ENCODE measurements around the gene SLC38A10. TPM values are rescaled to one million over a fixed set of nuclear protein-coding genes. Genes with fewer than 3 reads are reported as not detected.

SLC38A10 gene
- total RNA-seq, 3 donors from 2014 or later, result 45.7 to 58.6 (median 53.9) TPM

DNA sequence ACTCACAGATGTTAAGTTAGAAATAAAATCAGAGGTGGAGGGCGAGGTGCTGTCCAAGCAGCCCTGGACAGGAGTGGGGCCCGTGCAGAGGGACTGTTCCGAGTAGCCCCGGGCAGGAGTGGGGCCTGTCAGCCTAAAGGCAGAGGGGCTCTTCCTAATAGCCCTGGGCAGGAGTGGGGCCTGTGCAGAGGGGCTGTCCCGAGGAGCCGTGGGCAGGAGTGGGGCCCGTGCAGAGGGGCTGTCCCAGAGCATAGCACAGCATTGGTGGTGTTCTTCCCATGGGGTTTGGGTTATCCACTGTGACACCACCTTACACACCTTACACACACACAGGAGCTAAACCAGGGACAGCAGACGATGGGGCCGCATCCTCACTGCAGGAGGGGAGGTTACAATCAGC, 82.7 kb downstream of the SLC38A10 start:
- no peaks in the 10 kb centered on the region for H3K9me3 Mint-ChIP-seq
- peaks cover 6% of the 10 kb centered on the region for H3K36me3 Mint-ChIP-seq (ENCODE audit: insufficient read depth)
- DNase-seq, result no peak
- no peak overlapping the region for H3K4me3 Mint-ChIP-seq
- H3K27me3 Mint-ChIP-seq (ENCODE audit: low read depth), result no peaks in the 10 kb centered on the region
- H3K4me1 Mint-ChIP-seq (ENCODE audit: low read depth), result no peaks in the 10 kb centered on the region
- ATAC-seq, result no peak

DNA sequence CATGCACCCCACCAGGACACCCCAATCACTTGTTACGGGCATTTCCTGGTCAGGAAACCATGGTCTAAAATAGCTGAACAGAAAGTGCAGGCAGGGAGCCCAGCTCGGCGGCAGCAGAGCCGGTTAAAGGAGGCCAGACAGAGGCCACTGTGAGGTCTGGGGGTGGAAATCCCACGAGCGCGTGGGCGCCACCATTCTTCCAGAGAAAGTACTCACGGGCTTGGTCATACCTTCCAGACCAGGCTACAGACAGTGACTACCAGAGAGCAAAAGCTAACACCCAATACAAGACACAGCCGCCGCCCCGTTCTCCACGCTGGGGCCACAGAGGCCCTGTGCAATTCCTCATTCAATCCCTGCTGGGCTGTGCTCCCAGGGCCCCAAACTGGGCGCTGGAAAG, 84.2 kb downstream of the SLC38A10 start:
- Mint-ChIP-seq H3K9me3 (no peaks in the 10 kb centered on the region), H3K4me1 (ENCODE audit: low read depth) (no peaks in the 10 kb centered on the region), H3K27me3 (ENCODE audit: low read depth) (no peaks in the 10 kb centered on the region), H3K36me3 (ENCODE audit: insufficient read depth) (no peaks in the 10 kb centered on the region), H3K4me3 (no peak overlapping the region)
- no peak for DNase-seq
- ATAC-seq, result no peak

DNA sequence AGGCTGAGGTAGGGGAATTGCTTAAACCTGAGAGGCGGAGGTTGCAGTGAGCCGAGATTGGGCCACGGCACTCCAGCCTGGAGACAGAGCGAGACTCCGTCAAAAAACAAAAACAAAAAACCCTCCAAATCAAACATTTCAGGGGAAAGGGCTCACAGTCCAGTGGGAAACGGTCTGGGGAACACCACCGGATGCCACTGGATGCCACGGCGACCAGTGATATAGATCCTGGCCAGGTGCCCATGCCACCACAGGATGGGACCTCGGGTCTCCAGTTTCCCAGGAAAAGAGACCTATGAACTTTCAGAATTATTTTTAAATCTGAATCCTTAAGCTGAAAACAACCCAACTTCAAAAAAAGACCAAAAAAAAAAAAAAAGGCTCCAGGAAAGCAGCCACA, 84.6 kb downstream of the SLC38A10 start:
- Mint-ChIP-seq H3K27me3 (ENCODE audit: low read depth) (no peaks in the 10 kb centered on the region), H3K4me1 (ENCODE audit: low read depth) (no peaks in the 10 kb centered on the region), H3K9me3 (no peaks in the 10 kb centered on the region), H3K4me3 (no peak overlapping the region), H3K36me3 (ENCODE audit: insufficient read depth) (no peaks in the 10 kb centered on the region)
- ATAC-seq (no peak), DNase-seq (no peak)

DNA sequence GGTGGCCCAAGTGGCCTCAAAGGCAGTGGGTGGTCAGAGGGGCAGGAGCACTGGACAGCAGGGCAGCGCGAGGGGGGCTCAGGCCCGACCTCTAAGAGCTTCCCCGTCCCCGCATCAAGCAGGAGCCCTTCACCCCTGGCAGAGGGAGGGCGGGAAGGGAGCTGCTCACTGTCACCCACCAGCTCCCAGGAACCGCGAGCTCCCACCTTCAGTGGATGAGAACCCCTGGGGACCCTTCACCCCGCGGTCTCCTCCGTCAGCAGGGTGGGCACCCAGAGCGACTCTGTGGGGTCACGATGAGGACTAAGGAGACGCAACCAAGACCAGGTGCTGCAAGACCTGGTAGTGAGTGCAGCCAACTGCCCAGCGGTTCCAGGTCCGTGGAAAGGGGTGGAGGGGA, 86.0 kb downstream of the SLC38A10 start:
- no peaks in the 10 kb centered on the region for H3K36me3 Mint-ChIP-seq (ENCODE audit: insufficient read depth)
- no peak overlapping the region for H3K4me3 Mint-ChIP-seq
- H3K9me3 Mint-ChIP-seq, result no peaks in the 10 kb centered on the region
- no peaks in the 10 kb centered on the region for H3K4me1 Mint-ChIP-seq (ENCODE audit: low read depth)
- DNase-seq (no peak), ATAC-seq (no peak)
- no peaks in the 10 kb centered on the region for H3K27me3 Mint-ChIP-seq (ENCODE audit: low read depth)

DNA sequence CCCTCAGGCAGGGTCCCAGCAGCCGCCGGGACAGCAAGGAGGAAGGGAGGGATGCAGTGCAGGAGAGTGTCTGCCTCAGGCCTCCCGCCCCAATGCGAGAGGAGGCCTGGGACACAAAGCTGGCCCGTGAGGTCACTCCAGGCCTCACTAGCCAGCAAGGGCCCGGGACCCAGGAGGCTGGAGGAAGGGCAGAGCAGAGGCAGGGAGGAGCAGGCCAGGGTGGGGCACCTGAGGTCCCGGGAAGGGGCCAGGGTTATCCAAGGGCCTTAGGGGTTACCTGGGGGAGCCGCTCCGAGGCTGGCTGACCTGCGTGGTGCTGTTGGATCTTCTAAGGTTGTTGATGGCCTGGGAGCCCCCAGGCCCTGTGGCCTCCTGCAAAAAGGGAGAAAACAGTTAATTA, 86.5 kb downstream of the SLC38A10 start:
- ATAC-seq (no peak), DNase-seq (no peak)
- Mint-ChIP-seq H3K4me1 (ENCODE audit: low read depth) (no peaks in the 10 kb centered on the region), H3K36me3 (ENCODE audit: insufficient read depth) (no peaks in the 10 kb centered on the region), H3K9me3 (no peaks in the 10 kb centered on the region), H3K4me3 (no peak overlapping the region), H3K27me3 (ENCODE audit: low read depth) (no peaks in the 10 kb centered on the region)

DNA sequence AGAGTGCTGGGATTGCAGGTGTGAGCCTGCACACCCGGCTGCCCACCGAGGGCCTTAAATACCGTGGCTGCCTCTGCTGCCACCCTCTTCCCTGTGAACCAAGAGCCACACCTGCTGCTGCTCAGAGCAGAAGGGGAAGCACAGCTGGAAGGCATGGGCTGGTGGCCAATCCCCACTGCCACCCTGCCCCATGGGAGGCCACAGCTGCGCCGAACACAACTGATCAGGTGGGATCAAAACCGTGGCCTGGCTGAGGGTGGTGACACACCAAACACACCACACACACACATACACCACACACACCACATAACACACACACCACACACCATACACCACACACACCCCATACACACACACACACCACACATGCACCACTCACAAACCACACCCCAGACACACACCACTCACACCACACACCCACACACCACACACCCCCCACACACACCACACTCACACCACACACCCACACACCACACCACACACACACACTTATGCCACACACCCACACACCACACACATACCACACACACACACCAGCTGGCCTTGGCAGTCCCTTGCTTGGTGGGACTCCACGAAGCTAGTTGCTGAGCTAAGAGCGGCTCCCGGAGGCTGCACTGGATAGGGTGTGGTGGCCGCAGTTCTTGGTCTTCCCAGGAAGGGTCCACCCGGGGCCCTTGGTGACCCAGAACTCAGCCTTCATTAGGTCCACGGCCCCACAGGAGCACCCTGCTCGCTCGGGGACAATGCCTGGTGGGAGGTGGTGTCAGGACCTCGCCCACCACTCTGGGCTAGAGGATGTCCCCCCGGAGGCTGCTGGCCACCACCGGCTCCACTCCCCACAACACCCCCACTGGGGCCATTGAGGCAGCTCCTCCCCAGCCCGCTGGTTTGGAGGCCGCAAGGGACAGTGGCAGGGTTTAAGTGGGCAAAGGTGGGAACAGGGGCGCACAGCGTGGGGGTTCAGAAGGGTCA, 87.2 kb downstream of the SLC38A10 start:
- Mint-ChIP-seq H3K9me3 (no peaks in the 10 kb centered on the region), H3K4me1 (ENCODE audit: low read depth) (no peaks in the 10 kb centered on the region)
- DNase-seq, result no peak

DNA sequence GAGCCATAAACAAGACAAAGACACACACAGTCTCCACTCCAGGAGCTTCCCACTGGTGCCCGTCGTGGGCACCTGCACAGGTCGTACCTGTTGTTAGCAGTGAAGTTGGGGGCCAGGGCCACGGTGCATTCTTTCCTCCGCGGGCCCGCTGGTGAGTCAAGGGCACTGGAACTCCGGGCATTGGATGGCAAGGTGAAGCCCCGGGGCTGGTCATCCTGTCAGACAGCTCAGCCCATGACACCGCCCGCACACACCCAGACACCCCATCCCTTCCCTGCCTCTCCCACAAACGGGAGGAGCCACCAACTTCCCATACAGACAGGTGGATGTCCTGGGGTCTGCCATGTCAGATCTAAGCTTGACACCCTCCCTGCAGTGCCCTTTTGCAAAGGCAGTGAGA, 88.5 kb downstream of the SLC38A10 start:
- no peaks in the 10 kb centered on the region for H3K9me3 Mint-ChIP-seq
- ATAC-seq (no peak), DNase-seq (no peak)
- H3K27me3 Mint-ChIP-seq (ENCODE audit: low read depth), result no peaks in the 10 kb centered on the region
- no peaks in the 10 kb centered on the region for H3K36me3 Mint-ChIP-seq (ENCODE audit: insufficient read depth)
- H3K4me1 Mint-ChIP-seq (ENCODE audit: low read depth), result no peaks in the 10 kb centered on the region
- no peak overlapping the region for H3K4me3 Mint-ChIP-seq

More for the DNA sequence above, 87.2 kb downstream of the SLC38A10 start:
- no peaks in the 10 kb centered on the region for H3K27me3 Mint-ChIP-seq (ENCODE audit: low read depth)
- no peaks in the 10 kb centered on the region for H3K36me3 Mint-ChIP-seq (ENCODE audit: insufficient read depth)
- H3K4me3 Mint-ChIP-seq, result no peak overlapping the region
- ATAC-seq, result no peak

DNA sequence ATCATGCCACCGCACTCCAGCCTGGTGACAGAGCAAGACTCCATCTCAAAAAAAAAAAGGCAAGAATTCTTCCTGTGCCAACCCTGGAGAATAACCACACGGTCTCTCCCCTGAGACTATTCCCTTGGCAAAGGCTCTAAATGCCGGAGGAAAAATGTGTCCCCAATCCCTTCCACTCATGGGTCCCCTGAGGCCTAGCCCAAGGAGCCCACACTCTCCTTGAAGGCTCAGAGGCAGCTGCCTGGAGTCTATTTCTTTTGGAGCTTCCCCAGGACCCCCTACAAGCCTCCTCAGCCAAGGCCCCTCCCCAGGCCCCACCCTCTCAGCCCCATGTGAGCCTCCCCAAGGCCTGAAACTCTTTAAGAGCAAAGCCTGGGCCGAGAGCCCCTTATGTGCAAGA, 88.9 kb downstream of the SLC38A10 start:
- H3K36me3 Mint-ChIP-seq (ENCODE audit: insufficient read depth), result no peaks in the 10 kb centered on the region
- DNase-seq (no peak), ATAC-seq (no peak)
- H3K9me3 Mint-ChIP-seq, result no peaks in the 10 kb centered on the region
- no peak overlapping the region for H3K4me3 Mint-ChIP-seq
- no peaks in the 10 kb centered on the region for H3K4me1 Mint-ChIP-seq (ENCODE audit: low read depth)
- no peaks in the 10 kb centered on the region for H3K27me3 Mint-ChIP-seq (ENCODE audit: low read depth)

DNA sequence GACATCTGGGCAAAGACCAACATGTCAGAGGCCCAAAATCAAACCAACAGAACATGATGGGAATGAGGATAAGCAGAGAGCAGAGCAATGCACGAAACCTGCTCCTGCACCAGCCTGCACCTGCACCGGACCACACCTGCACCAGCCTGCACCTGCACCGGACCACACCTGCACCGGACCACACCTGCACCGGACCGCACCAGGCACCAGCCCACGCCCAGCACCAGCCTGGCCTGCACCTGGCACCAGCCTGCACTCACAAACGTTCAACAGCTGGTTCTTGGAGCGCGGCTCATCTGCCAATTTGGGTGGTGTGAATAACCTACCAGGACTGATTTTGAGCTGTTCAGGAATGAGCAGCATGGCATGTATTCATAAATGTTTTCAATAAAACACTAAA, 90.5 kb downstream of the SLC38A10 start:
- Mint-ChIP-seq H3K4me1 (ENCODE audit: low read depth) (no peaks in the 10 kb centered on the region), H3K4me3 (no peak overlapping the region), H3K27me3 (ENCODE audit: low read depth) (no peaks in the 10 kb centered on the region), H3K9me3 (no peaks in the 10 kb centered on the region), H3K36me3 (ENCODE audit: insufficient read depth) (no peaks in the 10 kb centered on the region)
- DNase-seq (no peak), ATAC-seq (no peak)

DNA sequence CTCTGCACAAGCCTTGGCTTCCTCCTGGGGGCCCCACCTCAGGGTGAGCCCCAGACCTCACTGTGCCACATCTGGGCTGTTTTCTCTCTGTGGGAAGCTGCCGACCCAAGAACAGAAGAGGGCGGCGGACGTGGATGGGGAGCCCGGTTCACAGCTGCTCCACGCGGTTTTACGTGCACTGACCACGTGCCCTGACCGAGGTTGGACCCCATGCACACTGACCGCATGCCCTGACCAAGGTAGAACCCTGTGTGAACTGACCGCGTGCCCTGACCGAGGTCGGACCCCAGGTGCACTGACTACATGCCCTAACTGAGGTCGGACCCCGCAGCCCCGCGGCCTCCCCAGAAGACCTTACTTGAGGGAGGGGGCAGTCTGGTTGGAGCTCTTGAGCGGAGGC, 92.0 kb downstream of the SLC38A10 start:
- no peaks in the 10 kb centered on the region for H3K9me3 Mint-ChIP-seq
- no peak overlapping the region for H3K4me3 Mint-ChIP-seq
- no peaks in the 10 kb centered on the region for H3K4me1 Mint-ChIP-seq (ENCODE audit: low read depth)
- H3K36me3 Mint-ChIP-seq (ENCODE audit: insufficient read depth), result no peaks in the 10 kb centered on the region
- no peaks in the 10 kb centered on the region for H3K27me3 Mint-ChIP-seq (ENCODE audit: low read depth)
- DNase-seq (no peak), ATAC-seq (no peak)

DNA sequence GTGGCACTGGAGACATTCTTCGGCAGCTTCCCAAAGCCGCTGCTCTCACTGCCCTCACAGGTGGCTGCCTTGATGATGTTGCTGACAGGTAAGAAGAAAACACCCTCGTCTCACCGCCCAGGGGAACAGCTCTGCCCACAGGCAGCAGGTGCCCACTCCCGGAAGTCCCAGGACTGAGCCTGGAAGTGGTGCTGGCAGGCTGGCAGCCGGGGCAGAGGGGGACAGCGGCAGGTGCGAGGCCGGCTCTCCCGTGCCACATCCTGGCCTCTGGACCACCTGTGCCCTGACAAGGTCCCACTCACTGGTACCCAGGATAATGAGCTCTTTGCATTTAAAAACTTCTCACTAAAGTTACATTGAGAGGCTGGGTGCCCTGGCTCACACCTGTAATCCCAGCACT, 92.8 kb downstream of the SLC38A10 start:
- H3K4me1 Mint-ChIP-seq (ENCODE audit: low read depth), result no peaks in the 10 kb centered on the region
- H3K36me3 Mint-ChIP-seq (ENCODE audit: insufficient read depth), result peaks cover 2% of the 10 kb centered on the region
- H3K27me3 Mint-ChIP-seq (ENCODE audit: low read depth), result no peaks in the 10 kb centered on the region
- H3K4me3 Mint-ChIP-seq, result no peak overlapping the region
- no peak for DNase-seq
- no peaks in the 10 kb centered on the region for H3K9me3 Mint-ChIP-seq
- ATAC-seq, result no peak

DNA sequence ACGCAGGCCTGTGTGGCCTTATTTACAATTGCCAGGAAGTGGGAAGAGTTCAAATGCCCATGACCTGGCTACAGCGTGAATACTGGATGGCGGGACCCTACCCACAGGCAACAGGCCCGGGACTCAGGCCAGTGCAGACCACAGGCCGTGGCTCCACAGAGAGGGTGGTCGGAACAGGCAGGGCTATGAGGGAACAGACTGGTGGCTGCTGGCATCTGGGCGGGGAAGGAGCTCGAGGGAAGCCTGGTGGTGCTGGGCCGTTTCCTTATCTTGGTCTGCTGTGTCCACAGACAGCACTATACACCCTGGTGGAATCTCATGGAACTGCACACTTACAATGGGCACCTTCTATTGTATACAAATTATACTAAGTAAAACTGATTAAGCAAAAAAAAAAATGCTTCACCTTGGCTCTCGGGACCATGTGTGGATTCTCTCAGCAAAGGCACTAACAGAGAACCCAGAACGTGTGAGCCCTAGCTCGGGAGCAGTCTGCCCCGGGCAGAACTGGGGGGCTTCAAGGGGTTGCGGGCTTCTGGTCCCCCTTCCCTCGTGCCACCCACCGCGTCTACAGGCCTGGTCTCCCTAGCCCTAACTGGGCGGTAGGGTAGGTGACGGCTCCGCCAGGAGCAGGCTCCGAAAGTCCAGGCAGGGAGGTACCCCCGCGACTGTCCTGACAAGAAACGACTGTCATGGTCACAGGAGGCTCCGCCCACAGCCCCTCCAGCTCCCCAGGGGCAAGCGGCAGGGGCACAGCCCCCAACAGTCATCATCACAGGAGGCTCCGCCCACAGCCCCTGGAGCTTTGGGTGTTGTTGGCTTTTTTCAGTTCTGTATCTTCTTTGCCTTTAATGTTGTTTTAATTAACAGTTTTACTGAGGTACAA, 94.2 kb downstream of the SLC38A10 start:
- Mint-ChIP-seq H3K36me3 (ENCODE audit: insufficient read depth) (peaks cover 2% of the 10 kb centered on the region), H3K9me3 (no peaks in the 10 kb centered on the region), H3K4me3 (no peak overlapping the region), H3K4me1 (ENCODE audit: low read depth) (no peaks in the 10 kb centered on the region), H3K27me3 (ENCODE audit: low read depth) (no peaks in the 10 kb centered on the region)
- ATAC-seq (peak; percentile 59 to 64), DNase-seq (no peak)

DNA sequence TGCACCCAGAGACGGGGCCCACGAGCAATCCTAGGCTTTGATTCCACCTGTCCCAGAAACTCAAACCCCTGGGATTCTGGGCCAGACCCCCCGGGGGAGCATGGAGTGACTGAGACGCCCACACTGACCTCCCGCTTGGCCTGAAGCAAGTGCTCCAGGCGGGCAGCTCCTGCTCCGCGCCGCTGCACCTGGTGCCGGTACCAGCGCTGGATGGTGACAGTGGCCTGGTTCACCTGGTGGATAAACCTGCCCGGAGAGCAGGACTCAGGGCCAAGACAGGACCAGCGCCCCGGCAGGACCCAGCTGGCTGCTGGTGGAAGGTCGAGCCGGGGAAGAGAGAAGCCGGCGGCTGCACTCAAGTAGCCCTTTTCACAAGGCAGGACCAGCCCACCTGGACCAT, 94.9 kb downstream of the SLC38A10 start:
- no peak overlapping the region for H3K4me3 Mint-ChIP-seq
- no peaks in the 10 kb centered on the region for H3K4me1 Mint-ChIP-seq (ENCODE audit: low read depth)
- H3K36me3 Mint-ChIP-seq (ENCODE audit: insufficient read depth), result peaks cover 2% of the 10 kb centered on the region
- no peaks in the 10 kb centered on the region for H3K9me3 Mint-ChIP-seq
- DNase-seq (no peak), ATAC-seq (no peak)
- H3K27me3 Mint-ChIP-seq (ENCODE audit: low read depth), result no peaks in the 10 kb centered on the region

DNA sequence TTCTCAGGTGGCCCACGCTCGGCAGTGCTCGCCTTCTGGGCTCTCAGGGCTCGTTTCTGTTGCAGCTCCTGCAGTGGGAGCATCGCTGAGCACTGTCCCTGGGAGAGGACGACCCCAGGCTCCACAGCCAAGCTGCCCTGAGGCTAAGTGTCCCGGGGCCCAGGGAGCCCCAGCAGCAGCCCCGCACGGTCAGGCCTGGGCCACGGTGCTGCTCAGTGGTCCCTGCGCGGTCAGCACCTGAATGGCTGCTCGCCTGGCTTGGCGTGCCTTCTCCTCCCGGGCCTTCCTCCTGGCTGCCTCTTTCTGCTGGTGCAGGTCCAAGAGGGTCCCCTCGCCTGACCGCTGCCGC, 95.7 kb downstream of the SLC38A10 start:
- peaks cover 2% of the 10 kb centered on the region for H3K36me3 Mint-ChIP-seq (ENCODE audit: insufficient read depth)
- no peak for DNase-seq
- no peak for ATAC-seq
- H3K9me3 Mint-ChIP-seq, result no peaks in the 10 kb centered on the region
- H3K4me1 Mint-ChIP-seq (ENCODE audit: low read depth), result no peaks in the 10 kb centered on the region
- H3K27me3 Mint-ChIP-seq (ENCODE audit: low read depth), result no peaks in the 10 kb centered on the region
- no peak overlapping the region for H3K4me3 Mint-ChIP-seq

Measured in activated T-cell treated with anti-CD3 and anti-CD28 coated beads, Interleukin-2, amount 50 U/mL, for 4 hours (primary cell).